DND-41 (cell line): ENCODE measurements around the gene SLC66A2.

Experiments
- ATAC-seq: fragments of 200-7000 bp; cut with Tn5 transposase; 3 replicates; pipeline ENCODE4 v1.9.1; 2021; ENCODE audit warnings: low read depth; ENCODE audit not compliant: insufficient read depth
- DNase-seq: peaks from one replicate; pipeline ENCODE4 v3.0.0-alpha.2; 2020
- H2AFZ ChIP-seq: 2 replicates; pipeline ENCODE4 v1.6.0; 2012; ENCODE audit warnings: low read depth, low read length
- H3K27ac ChIP-seq: 2 replicates; pipeline ENCODE4 v1.5.1; 2012; ENCODE audit warnings: low read length, inconsistent platforms
- H3K27me3 ChIP-seq: fragments of 200-600 bp; sonication (generic); 2 replicates; pipeline ENCODE4 v1.6.0; 2012; ENCODE audit warnings: low read length, mild to moderate bottlenecking, inconsistent platforms; ENCODE audit not compliant: insufficient read depth, poor library complexity
- H3K36me3 ChIP-seq: 2 replicates; pipeline ENCODE4 v1.5.1; 2012; ENCODE audit warnings: low read length, inconsistent platforms; ENCODE audit not compliant: insufficient read depth
- H3K4me1 ChIP-seq: 2 replicates; pipeline ENCODE4 v1.5.1; 2012; ENCODE audit warnings: mild to moderate bottlenecking, low read length; ENCODE audit not compliant: insufficient read depth
- H3K4me2 ChIP-seq: 2 replicates; pipeline ENCODE4 v1.6.0; 2012; ENCODE audit warnings: mild to moderate bottlenecking, moderate library complexity, low read length, inconsistent platforms; ENCODE audit not compliant: insufficient read depth
- H3K4me3 ChIP-seq, 2 experiments: fragments of 200-600 bp in 1 of 2; shearing (Covaris generic) in 1 of 2; 2 replicates each; pipeline ENCODE4 v1.5.1; 2012 to 2016; ENCODE audit warnings: inconsistent platforms in 2 of 2, low read length in 2 of 2, mild to moderate bottlenecking in 2 of 2, low read depth in 1 of 2, moderate library complexity in 1 of 2
- H3K79me2 ChIP-seq: 2 replicates; pipeline ENCODE4 v1.6.0; 2012; ENCODE audit warnings: low read length, inconsistent platforms; ENCODE audit not compliant: insufficient read depth
- H3K9ac ChIP-seq: 2 replicates; pipeline ENCODE4 v1.6.0; 2012; ENCODE audit warnings: low read depth, mild to moderate bottlenecking, inconsistent platforms, low read length, moderate library complexity
- H3K9me3 ChIP-seq: 2 replicates; pipeline ENCODE4 v1.5.1; 2012; ENCODE audit warnings: low read length, moderate library complexity, mild to moderate bottlenecking, inconsistent platforms; ENCODE audit not compliant: insufficient read depth, severe bottlenecking
- H4K20me1 ChIP-seq: 2 replicates; pipeline ENCODE4 v1.6.0; 2012; ENCODE audit warnings: low read length; ENCODE audit not compliant: insufficient read depth
- EZH2 ChIP-seq: IDR thresholded peaks from 3 replicates; pipeline ENCODE4 v1.6.1; 2012; ENCODE audit warnings: borderline replicate concordance, low read depth, mild to moderate bottlenecking, moderate library complexity, low read length, inconsistent platforms; ENCODE audit not compliant: severe bottlenecking
- TF ChIP-seq, protein P1 (sequence below): IDR thresholded peaks from 2 replicates; pipeline ENCODE4 v1.5.1; 2012; ENCODE audit warnings: borderline replicate concordance, low read length, moderate library complexity, mild to moderate bottlenecking; ENCODE audit not compliant: poor library complexity, severe bottlenecking; ENCODE audit errors: extremely low read depth

The SLC66A2 gene

GRCh38 chr18:79900610-79901570 lies 50.6 kb downstream of the SLC66A2 start:
- no peaks in the 10 kb centered on the region for H3K79me2 ChIP-seq
- no peak overlapping the region for H3K4me2 ChIP-seq
- H3K27me3 ChIP-seq: no peaks in the 10 kb centered on the region
- H4K20me1 ChIP-seq: no peaks in the 10 kb centered on the region
- H3K9me3 ChIP-seq: peaks cover 36% of the 10 kb centered on the region
- ATAC-seq (no peak), DNase-seq (no peak)
- no peak overlapping the region for H3K9ac ChIP-seq
- no peak for TF ChIP-seq EZH2
- TF ChIP-seq, protein P1, sequence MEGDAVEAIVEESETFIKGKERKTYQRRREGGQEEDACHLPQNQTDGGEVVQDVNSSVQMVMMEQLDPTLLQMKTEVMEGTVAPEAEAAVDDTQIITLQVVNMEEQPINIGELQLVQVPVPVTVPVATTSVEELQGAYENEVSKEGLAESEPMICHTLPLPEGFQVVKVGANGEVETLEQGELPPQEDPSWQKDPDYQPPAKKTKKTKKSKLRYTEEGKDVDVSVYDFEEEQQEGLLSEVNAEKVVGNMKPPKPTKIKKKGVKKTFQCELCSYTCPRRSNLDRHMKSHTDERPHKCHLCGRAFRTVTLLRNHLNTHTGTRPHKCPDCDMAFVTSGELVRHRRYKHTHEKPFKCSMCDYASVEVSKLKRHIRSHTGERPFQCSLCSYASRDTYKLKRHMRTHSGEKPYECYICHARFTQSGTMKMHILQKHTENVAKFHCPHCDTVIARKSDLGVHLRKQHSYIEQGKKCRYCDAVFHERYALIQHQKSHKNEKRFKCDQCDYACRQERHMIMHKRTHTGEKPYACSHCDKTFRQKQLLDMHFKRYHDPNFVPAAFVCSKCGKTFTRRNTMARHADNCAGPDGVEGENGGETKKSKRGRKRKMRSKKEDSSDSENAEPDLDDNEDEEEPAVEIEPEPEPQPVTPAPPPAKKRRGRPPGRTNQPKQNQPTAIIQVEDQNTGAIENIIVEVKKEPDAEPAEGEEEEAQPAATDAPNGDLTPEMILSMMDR: no peak
- H3K36me3 ChIP-seq: peaks cover 44% of the 10 kb centered on the region
- no peaks in the 10 kb centered on the region for H3K4me1 ChIP-seq
- H3K4me3 ChIP-seq: no peak overlapping the region
- H2AFZ ChIP-seq: no peak overlapping the region
- no peak overlapping the region for H3K27ac ChIP-seq

DNA sequence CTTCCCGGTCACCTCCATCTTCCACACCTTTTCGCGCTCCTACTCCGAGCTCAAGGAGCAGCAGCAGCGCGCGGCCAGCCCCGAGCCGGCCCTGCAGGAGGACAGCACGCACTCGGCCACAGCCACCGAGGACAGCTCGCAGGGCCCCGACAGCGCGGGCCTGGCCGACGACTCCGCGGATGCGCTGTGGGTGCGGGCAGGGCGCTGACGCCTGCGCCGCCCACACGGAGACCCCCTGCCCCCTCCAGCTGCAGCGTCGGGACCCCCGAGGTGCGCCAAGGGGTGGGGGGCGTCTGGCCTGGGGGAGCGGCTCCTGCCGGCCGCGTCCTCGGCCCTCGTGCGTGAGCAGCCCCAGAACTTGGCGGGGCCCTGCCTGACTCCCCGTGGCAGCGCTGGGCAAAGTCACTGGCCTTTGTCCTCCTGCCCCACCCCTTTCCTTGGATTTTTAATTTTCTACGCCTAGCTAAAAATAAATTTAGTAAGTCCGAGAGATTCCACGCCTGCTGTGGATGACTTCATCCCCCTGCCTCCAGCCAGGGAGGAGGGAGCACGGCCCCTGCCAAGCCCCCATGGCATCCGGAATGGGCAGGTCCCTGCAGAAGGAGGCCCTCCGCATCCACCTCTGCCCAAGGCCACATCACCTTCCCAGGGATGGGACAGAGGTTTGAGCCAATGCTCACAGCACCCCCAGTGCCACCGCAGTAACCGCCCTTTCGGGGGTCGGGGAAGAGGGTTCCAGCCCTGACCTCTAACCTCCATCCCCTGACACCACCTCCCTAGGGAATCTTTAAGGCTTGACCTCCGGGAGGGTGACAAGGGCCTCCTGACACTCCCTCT lies 51.6 kb downstream of the SLC66A2 start:
- TF ChIP-seq EZH2: no peak
- TF ChIP-seq, protein P1: no peak
- DNase-seq: no peak
- ATAC-seq: no peak; the same call in 2 of the 3 replicates
- Histone ChIP-seq H3K27ac (no peak overlapping the region), H3K9me3 (peaks cover 39% of the 10 kb centered on the region), H3K4me3 (no peak overlapping the region), H4K20me1 (no peaks in the 10 kb centered on the region), H3K27me3 (no peaks in the 10 kb centered on the region), H3K4me1 (no peaks in the 10 kb centered on the region), H3K9ac (no peak overlapping the region), H3K36me3 (peaks cover 43% of the 10 kb centered on the region), H3K4me2 (no peak overlapping the region), H3K79me2 (no peaks in the 10 kb centered on the region), H2AFZ (no peak overlapping the region)

- ATAC-seq (no peak), DNase-seq (no peak)
- Histone ChIP-seq H3K9me3 (peaks cover 41% of the 10 kb centered on the region), H3K79me2 (no peaks in the 10 kb centered on the region), H2AFZ (no peak overlapping the region), H3K9ac (no peak overlapping the region), H4K20me1 (no peaks in the 10 kb centered on the region), H3K4me1 (no peaks in the 10 kb centered on the region), H3K4me3 (no peak overlapping the region), H3K4me2 (no peak overlapping the region), H3K27ac (no peak overlapping the region), H3K27me3 (no peaks in the 10 kb centered on the region), H3K36me3 (peaks cover 36% of the 10 kb centered on the region)
- TF ChIP-seq, protein P1: no peak
- TF ChIP-seq EZH2: no peak
Measured at GRCh38 chr18:79898952-79899608, 52.4 kb downstream of the SLC66A2 start.
